ENCODE results near the gene FMNL3.
"Not testable (repeated sequence)": the region's sequence is repeated elsewhere in the genome, so short reads cannot be mapped to it uniquely, and the experiment has no call there.

FMNL3 gene

GRCh38 chr12:49626836-49627235 is 80.4 kb downstream of the FMNL3 start:
- no peak for DNase-seq

- no peak for DNase-seq
Measured at GRCh38 chr12:49626169-49626835, 80.9 kb downstream of the FMNL3 start.

- no peak for DNase-seq
Measured at GRCh38 chr12:49624921-49625577, 82.2 kb downstream of the FMNL3 start.

- peak; percentile 69 for DNase-seq
Measured at GRCh38 chr12:49623142-49623904, 83.9 kb downstream of the FMNL3 start, which contains the start of gene PRPF40B. Gene PRPF40B (plus strand): TSS chr12:49623561. CDS start chr12:49623591, 30 bp downstream.

- no peak for DNase-seq
Measured at GRCh38 chr12:49622501-49623141, 84.6 kb downstream of the FMNL3 start.

GRCh38 chr12:49621651-49622500 is 85.3 kb downstream of the FMNL3 start:
- no peak for DNase-seq

- DNase-seq: no peak
Measured at GRCh38 chr12:49619286-49619685, 87.9 kb downstream of the FMNL3 start.

- no peak for DNase-seq
Measured at GRCh38 chr12:49618576-49618975, 88.6 kb downstream of the FMNL3 start.

GRCh38 chr12:49616533-49617219 is 90.5 kb downstream of the FMNL3 start:
- no peak for DNase-seq

- no peak for DNase-seq
Measured at GRCh38 chr12:49615725-49616124, 91.5 kb downstream of the FMNL3 start.

GRCh38 chr12:49612210-49612609 is 95.0 kb downstream of the FMNL3 start:
- no peak for DNase-seq

- DNase-seq: not testable (repeated sequence)
Measured at GRCh38 chr12:49610785-49611184, 96.4 kb downstream of the FMNL3 start.

GRCh38 chr12:49609875-49610154 is 97.4 kb downstream of the FMNL3 start:
- no peak for DNase-seq

- no peak for DNase-seq
Measured at GRCh38 chr12:49609059-49609874, 97.9 kb downstream of the FMNL3 start.

- DNase-seq: not testable (repeated sequence)
Measured at GRCh38 chr12:49605539-49605938, 101.7 kb downstream of the FMNL3 start, which contains the start of gene FAM186B. Gene FAM186B (minus strand): TSS chr12:49605639. CDS start chr12:49605477, 162 bp downstream.

GRCh38 chr12:49604856-49605255 is 102.3 kb downstream of the FMNL3 start:
- no peak for DNase-seq

GRCh38 chr12:49603721-49604120 is 103.5 kb downstream of the FMNL3 start:
- DNase-seq: no peak

- DNase-seq: no peak
Measured at GRCh38 chr12:49599961-49600360, 107.2 kb downstream of the FMNL3 start.

GRCh38 chr12:49598527-49598926 is 108.7 kb downstream of the FMNL3 start:
- DNase-seq: no peak

- no peak for DNase-seq
Measured at GRCh38 chr12:49588721-49589516, 118.3 kb downstream of the FMNL3 start.
